AG04449 (cell line): ENCODE measurements around the gene GFY.

Experiments
- CTCF ChIA-PET: fragments of 350-600 bp; formaldehyde crosslinking; extraction: SDS; loops from one replicate; lab custom pipeline; 2021; ENCODE audit warnings: antibody characterized with exemption; lab: Yijun Ruan, JAX
- POLR2A ChIA-PET: fragments of 400-600, 350-600 bp; formaldehyde crosslinking; extraction: SDS; loops from one replicate; lab custom pipeline; 2020; ENCODE audit warnings: antibody characterized with exemption, inconsistent platforms; lab: Yijun Ruan, JAX
- DNase-seq: peaks from one replicate; pipeline ENCODE4 v3.0.0-alpha.2; 2010; ENCODE audit warnings: low read depth, low spot score
- H3K4me3 ChIP-seq: 2 replicates; pipeline ENCODE4 v1.5.1; 2011; ENCODE audit warnings: low read depth, mild to moderate bottlenecking, control low read depth, low read length
- CTCF ChIP-seq: IDR thresholded peaks from one replicate; pipeline ENCODE4 v1.5.1; 2011; ENCODE audit warnings: mild to moderate bottlenecking, moderate library complexity, low read length, control low read depth, inconsistent platforms; ENCODE audit not compliant: insufficient read depth; ENCODE audit errors: missing control alignments

Gene GFY

DNA sequence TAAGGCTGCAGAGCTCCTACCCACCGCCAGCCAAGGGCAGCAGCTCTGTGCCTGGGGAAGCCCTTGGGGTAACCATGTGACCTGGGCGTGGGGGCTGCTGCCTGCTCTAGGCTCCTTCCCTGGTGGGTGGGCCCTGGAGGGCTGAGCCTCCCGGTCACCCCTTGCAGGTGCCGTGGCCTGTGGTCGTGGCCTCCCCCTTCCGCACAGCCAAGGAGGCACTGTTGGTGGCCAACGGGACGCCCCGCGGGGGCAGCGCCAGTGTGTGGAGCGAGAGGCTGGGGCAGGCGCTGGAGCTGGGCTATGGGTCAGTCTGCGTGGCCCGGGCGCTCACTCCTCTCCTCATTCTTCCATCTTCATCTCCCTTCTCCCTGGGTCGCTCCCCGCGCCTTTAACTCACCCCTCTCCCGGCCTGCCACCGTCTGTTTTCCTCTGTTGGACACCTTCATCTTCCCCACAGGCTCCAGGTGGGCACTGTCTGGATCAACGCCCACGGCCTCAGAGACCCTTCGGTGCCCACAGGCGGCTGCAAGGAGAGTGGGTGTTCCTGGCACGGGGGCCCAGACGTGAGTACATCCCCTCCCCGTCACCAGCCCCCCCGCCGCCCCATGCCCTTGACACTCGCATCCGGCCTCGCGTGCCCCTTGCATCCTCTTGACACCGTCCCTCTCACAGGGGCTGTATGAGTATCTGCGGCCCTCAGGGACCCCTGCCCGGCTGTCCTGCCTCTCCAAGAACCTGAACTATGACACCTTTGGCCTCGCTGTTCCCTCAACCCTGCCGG lies 39.0 kb downstream of the GFY start:
- no peak for DNase-seq
- TF ChIP-seq CTCF = no peak
- H3K4me3 ChIP-seq = no peak overlapping the region
- POLR2A ChIA-PET = no interaction called here
- CTCF ChIA-PET = interaction anchor here (1.2 to 2.8 kb wide), 2 partner anchors 9 to 106 kb away, joined by 3 to 22 read pairs; partner anchors contain the start of gene FLT3LG

- POLR2A ChIA-PET = no interaction called here
- CTCF ChIA-PET = interaction anchor here (0.9 to 2.8 kb wide), 4 partner anchors 8 to 105 kb away, joined by 3 to 22 read pairs (median 6); partner anchors contain the start of gene FLT3LG
- no peak for TF ChIP-seq CTCF
- DNase-seq = no peak
- no peak overlapping the region for H3K4me3 ChIP-seq
These were observed 40.2 kb downstream of the GFY start for GRCh38 chr19:49465371-49465770.

- POLR2A ChIA-PET = no interaction called here
- no peak overlapping the region for H3K4me3 ChIP-seq
- DNase-seq = no peak
- CTCF ChIA-PET = interaction anchor here (1.5 to 1.7 kb wide), 2 partner anchors 11 to 102 kb away, joined by 3 to 5 read pairs; no protein-coding TSS in a partner anchor
- TF ChIP-seq CTCF = no peak
These were observed 43.0 kb downstream of the GFY start for GRCh38 chr19:49468199-49468598.

DNA sequence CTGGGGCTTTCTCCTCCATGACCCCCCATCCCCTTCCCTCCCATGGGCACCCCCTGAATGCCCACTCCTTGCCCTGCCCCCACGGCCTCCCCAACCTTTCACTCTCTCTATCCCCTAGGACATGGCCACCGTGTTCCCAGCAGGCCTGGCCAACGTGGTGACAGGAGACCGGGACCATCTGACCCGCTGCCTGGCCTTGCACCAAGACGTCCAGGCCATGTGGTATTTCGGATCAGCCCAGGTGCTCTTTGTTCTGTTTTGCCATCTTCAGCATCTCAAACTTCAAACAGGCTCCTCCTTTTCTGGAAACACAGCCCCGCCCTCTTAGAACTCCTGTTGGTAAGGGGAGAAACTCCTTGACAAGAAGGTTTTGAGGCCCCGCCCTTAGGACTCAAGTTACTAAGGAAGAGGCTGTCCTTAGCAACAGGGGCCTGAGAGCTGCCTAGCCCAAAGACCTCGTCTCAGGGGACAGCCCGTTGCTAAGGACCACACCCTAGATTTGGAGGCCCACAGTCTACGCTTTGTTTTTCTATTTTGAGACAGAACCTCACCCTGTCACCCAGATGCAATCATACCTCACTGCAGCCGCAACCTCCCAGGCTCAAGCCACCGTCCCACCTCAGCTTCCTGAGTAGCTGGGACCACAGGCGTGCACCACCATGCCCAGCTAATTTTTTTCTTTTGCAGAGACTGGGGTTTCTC lies 43.7 kb downstream of the GFY start:
- no peak for DNase-seq
- CTCF ChIA-PET = interaction anchor here (1.5 to 1.7 kb wide), 2 partner anchors 10 to 101 kb away, joined by 3 to 5 read pairs; no protein-coding TSS in a partner anchor
- POLR2A ChIA-PET = interaction anchor here (0.9 kb wide), 1 partner anchor 20 kb away, joined by 3 read pairs; no protein-coding TSS in a partner anchor

GRCh38 chr19:49469828-49470614 lies 44.8 kb downstream of the GFY start:
- H3K4me3 ChIP-seq = no peak overlapping the region
- ChIA-PET POLR2A (interaction anchor here (0.6 to 0.9 kb wide), 2 partner anchors 19 to 111 kb away, joined by 3 read pairs; no protein-coding TSS in a partner anchor), CTCF (interaction anchor here (1.1 to 1.7 kb wide), 2 partner anchors 9 to 18 kb away, joined by 3 to 5 read pairs; no protein-coding TSS in a partner anchor)
- no peak for DNase-seq
- no peak for TF ChIP-seq CTCF

More for the DNA sequence above, 43.7 kb downstream of the GFY start:
- TF ChIP-seq CTCF = no peak
- no peak overlapping the region for H3K4me3 ChIP-seq
